Measurements from ENCODE around the gene CNKSR3.

- TF ChIP-seq EZH2phosphoT487 (IDR thresholded peaks at IDR 0.05; ENCODE audit: low read depth), result no peak
- TF ChIP-seq CTCF (IDR thresholded peaks at IDR 0.05; ENCODE audit: low read depth, low read length), result no peak
Measured at GRCh38 chr6:154399097-154399496, 111.4 kb downstream of the CNKSR3 start.

All from OCI-LY3 (cell line).